ENCODE results near the gene LHX2. TPM values are rescaled to one million over a fixed set of nuclear protein-coding genes. Genes with fewer than 3 reads are reported as not detected.

Gene LHX2
- total RNA-seq, 1 experiment from 2014 or later = not detected

DNA sequence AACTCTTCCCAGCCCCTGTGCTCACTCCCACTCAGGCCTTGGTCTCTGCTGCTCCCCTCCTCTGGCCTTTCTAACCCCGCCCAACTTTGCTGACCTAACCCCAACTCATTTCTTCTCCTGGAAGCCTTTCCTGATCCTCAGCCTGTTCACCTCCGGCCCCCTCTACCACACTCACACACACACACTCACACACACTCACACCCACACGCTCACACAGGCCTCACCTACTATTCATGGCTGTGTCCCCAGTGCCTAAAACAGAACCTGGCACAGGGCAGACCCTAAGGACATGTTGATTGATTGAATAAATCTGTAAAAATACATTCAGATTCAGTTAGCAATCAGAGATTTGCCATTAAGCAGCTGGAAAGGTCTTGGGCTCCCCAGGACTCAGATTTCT is 28.5 kb upstream of the LHX2 start:
- no peak overlapping the region for H2BK15ac ChIP-seq (ENCODE audit: low read depth, low read length)
- peaks cover 6% of the 10 kb centered on the region for H3K27me3 ChIP-seq (ENCODE audit: insufficient read depth, low read length)

More for the DNA sequence above, 28.5 kb upstream of the LHX2 start:
- H3K56ac ChIP-seq (ENCODE audit: insufficient read length, low read depth, low read length) = no peak overlapping the region
- H2BK120ac ChIP-seq (ENCODE audit: low read depth, low read length, poor library complexity, severe bottlenecking) = no peak overlapping the region
- Mint-ChIP-seq H3K4me1 (0 out of 4 replicates have a peak, but pooled peaks cover 0 to 4% of the 10 kb centered on the region in 2 experiments), H3K36me3 (ENCODE audit: insufficient read depth in 1 of 3, low read depth in 3 of 3) (no peaks in the 10 kb centered on the region), H3K27ac (no peak overlapping the region), H3K27me3 (ENCODE audit: low read depth) (peaks cover 94% of the 10 kb centered on the region), H3K9me3 (no peaks in the 10 kb centered on the region; a peak in 1 of 5 replicates), H3K4me3 (no peak overlapping the region)
- no peak for DNase-seq
- no CpG with 5 or more reads among the region's 3 CpGs for WGBS (ENCODE audit: extremely low coverage, insufficient read length, low lambda C conversion rate)
- no peak overlapping the region for H2AFZ ChIP-seq (ENCODE audit: low read length)
- H3K9ac ChIP-seq (ENCODE audit: extremely low read depth, insufficient read length, low read length) = no peak overlapping the region
- TF ChIP-seq, protein P1, sequence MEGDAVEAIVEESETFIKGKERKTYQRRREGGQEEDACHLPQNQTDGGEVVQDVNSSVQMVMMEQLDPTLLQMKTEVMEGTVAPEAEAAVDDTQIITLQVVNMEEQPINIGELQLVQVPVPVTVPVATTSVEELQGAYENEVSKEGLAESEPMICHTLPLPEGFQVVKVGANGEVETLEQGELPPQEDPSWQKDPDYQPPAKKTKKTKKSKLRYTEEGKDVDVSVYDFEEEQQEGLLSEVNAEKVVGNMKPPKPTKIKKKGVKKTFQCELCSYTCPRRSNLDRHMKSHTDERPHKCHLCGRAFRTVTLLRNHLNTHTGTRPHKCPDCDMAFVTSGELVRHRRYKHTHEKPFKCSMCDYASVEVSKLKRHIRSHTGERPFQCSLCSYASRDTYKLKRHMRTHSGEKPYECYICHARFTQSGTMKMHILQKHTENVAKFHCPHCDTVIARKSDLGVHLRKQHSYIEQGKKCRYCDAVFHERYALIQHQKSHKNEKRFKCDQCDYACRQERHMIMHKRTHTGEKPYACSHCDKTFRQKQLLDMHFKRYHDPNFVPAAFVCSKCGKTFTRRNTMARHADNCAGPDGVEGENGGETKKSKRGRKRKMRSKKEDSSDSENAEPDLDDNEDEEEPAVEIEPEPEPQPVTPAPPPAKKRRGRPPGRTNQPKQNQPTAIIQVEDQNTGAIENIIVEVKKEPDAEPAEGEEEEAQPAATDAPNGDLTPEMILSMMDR (conservative IDR thresholded peaks at IDR 0.05) = no peak
- H3K79me2 ChIP-seq (ENCODE audit: insufficient read depth, low read length) = no peaks in the 10 kb centered on the region
- H2BK20ac ChIP-seq (ENCODE audit: low read depth, low read length, poor library complexity, severe bottlenecking) = no peak overlapping the region
- no peak overlapping the region for H3K14ac ChIP-seq (ENCODE audit: insufficient read depth, low read length)
- no peaks in the 10 kb centered on the region for H3K9me3 ChIP-seq (ENCODE audit: control insufficient read depth, low read depth, low read length)
- H4K5ac ChIP-seq (ENCODE audit: insufficient read length, low read depth, low read length) = no peak overlapping the region
- no peaks in the 10 kb centered on the region for H3K79me1 ChIP-seq (ENCODE audit: insufficient read depth, low read depth, low read length, poor library complexity, severe bottlenecking)
- no peak overlapping the region for H3K23ac ChIP-seq (ENCODE audit: insufficient read length, low read depth, low read length)
- no peak overlapping the region for H2BK12ac ChIP-seq (ENCODE audit: insufficient read length, low read depth, low read length)
- H2AK5ac ChIP-seq (ENCODE audit: insufficient read length, low read length) = no peak overlapping the region
- H4K20me1 ChIP-seq (ENCODE audit: control insufficient read depth, insufficient read depth, insufficient read length) = no peaks in the 10 kb centered on the region
- H3T11ph ChIP-seq (ENCODE audit: low read length) = no peak overlapping the region
- H3K23me2 ChIP-seq (ENCODE audit: insufficient read length, low read depth, low read length, poor library complexity, severe bottlenecking) = no peaks in the 10 kb centered on the region
- no peak overlapping the region for H3K4me2 ChIP-seq (ENCODE audit: insufficient read depth, insufficient read length, low read length)
- no peak overlapping the region for H2BK5ac ChIP-seq (ENCODE audit: insufficient read length, low read length)
- H4K8ac ChIP-seq (replicated peaks; ENCODE audit: insufficient read length, low read depth, low read length) = no peak overlapping the region
- no peak overlapping the region for H3K4ac ChIP-seq (ENCODE audit: low read depth, low read length)
- H3K18ac ChIP-seq (ENCODE audit: insufficient read length, low read depth, low read length) = no peak overlapping the region
- no peaks in the 10 kb centered on the region for H3K4me1 ChIP-seq (ENCODE audit: insufficient read depth, low read length)
- no peak overlapping the region for H4K91ac ChIP-seq (ENCODE audit: insufficient read length, low read depth, low read length)
- no peak overlapping the region for H3K27ac ChIP-seq (ENCODE audit: insufficient read length, low read depth, low read length)

Measured in H9 (cell line).